SU-DHL-6 (cell line): ENCODE measurements around the gene CHPF2.

Experiments used
- H2AFZ ChIP-seq: fragments of 200-600 bp; sonication (generic); 2 replicates; pipeline ENCODE4 v1.6.1; 2014; ENCODE audit warnings: low read depth, mild to moderate bottlenecking, moderate library complexity, mixed read lengths, antibody characterized with exemption, low read length; ENCODE audit not compliant: severe bottlenecking
- H3F3A ChIP-seq: fragments of 200-600 bp; shearing (Covaris generic); 2 replicates; pipeline ENCODE4 v1.6.0; 2016; ENCODE audit warnings: antibody characterized with exemption, mild to moderate bottlenecking; ENCODE audit not compliant: insufficient read depth
- H3K27ac ChIP-seq: fragments of 200-600 bp; sonication (generic); 2 replicates; pipeline ENCODE4 v1.5.1; 2016; ENCODE audit warnings: low read depth, mild to moderate bottlenecking, low read length, moderate library complexity, mixed read lengths
- H3K27me3 ChIP-seq: fragments of 200-600 bp; sonication (generic), shearing (Covaris generic); 2 replicates; pipeline ENCODE4 v1.6.0; 2014; ENCODE audit warnings: mild to moderate bottlenecking, low read length
- H3K36me3 ChIP-seq: fragments of 200-600 bp; sonication (generic); 2 replicates; pipeline ENCODE4 v1.6.1; 2014; ENCODE audit warnings: mild to moderate bottlenecking, low read length, mixed read lengths
- H3K4me2 ChIP-seq: fragments of 300-600, 200-600 bp; shearing (Covaris generic), sonication (generic); 2 replicates; pipeline ENCODE4 v1.6.0; 2014; ENCODE audit warnings: low read length, low read depth, mild to moderate bottlenecking; ENCODE audit not compliant: poor library complexity, severe bottlenecking
- H3K4me3 ChIP-seq: fragments of 200-600 bp; sonication (generic); 2 replicates; pipeline ENCODE4 v1.5.1; 2014; ENCODE audit warnings: antibody characterized with exemption, low read length, mild to moderate bottlenecking, mixed read lengths; ENCODE audit not compliant: insufficient read depth, poor library complexity, severe bottlenecking
- H3K79me2 ChIP-seq: fragments of 200-600 bp; sonication (generic); 2 replicates; pipeline ENCODE4 v1.6.1; 2014; ENCODE audit warnings: mild to moderate bottlenecking, low read length, moderate library complexity; ENCODE audit not compliant: insufficient read depth
- H3K9ac ChIP-seq: fragments of 200-600 bp; sonication (generic); 2 replicates; pipeline ENCODE4 v1.7.0; 2014; ENCODE audit warnings: mild to moderate bottlenecking, low read length
- H3K9me2 ChIP-seq: fragments of 200-600 bp; sonication (generic); replicated peaks from 2 replicates; pipeline ENCODE4 v1.6.1; 2014; ENCODE audit warnings: low read length; ENCODE audit not compliant: insufficient read depth
- H3K9me3 ChIP-seq: fragments of 200-600 bp; sonication (generic); 2 replicates; pipeline ENCODE4 v1.6.1; 2014; ENCODE audit warnings: low read length, mixed read lengths; ENCODE audit not compliant: insufficient read depth
- H4K20me1 ChIP-seq: fragments of 200-600 bp; sonication (generic); 2 replicates; pipeline ENCODE4 v1.6.1; 2014; ENCODE audit warnings: low read depth, mild to moderate bottlenecking, antibody characterized with exemption, low read length, moderate library complexity, mixed read lengths
- EZH2phosphoT487 ChIP-seq: fragments of 200-600 bp; sonication (generic), shearing (Covaris generic); conservative IDR thresholded peaks from 2 replicates; pipeline ENCODE4 v1.6.1; 2018; ENCODE audit warnings: mild to moderate bottlenecking, antibody characterized with exemption, low read length, moderate library complexity, mixed read lengths
- TF ChIP-seq, protein P1 (sequence below): fragments of 200-600 bp; sonication (generic); IDR thresholded peaks from one replicate; pipeline ENCODE4 v1.5.1; 2017; ENCODE audit warnings: antibody characterized with exemption, mild to moderate bottlenecking, low read length, moderate library complexity; ENCODE audit not compliant: insufficient read depth, poor library complexity, severe bottlenecking

CHPF2 gene

GRCh38 chr7:151269511-151269910 is 37.2 kb downstream of the CHPF2 start:
- Histone ChIP-seq H4K20me1 (no peaks in the 10 kb centered on the region), H3K36me3 (no peaks in the 10 kb centered on the region), H3K9me3 (no peaks in the 10 kb centered on the region), H3K4me3 (no peak overlapping the region), H3K9me2 (no peaks in the 10 kb centered on the region), H3K79me2 (no peaks in the 10 kb centered on the region), H3K27ac (no peak overlapping the region), H2AFZ (no peak overlapping the region), H3K27me3 (no peaks in the 10 kb centered on the region), H3F3A (no peaks in the 10 kb centered on the region), H3K9ac (no peak overlapping the region), H3K4me2 (no peak overlapping the region)
- TF ChIP-seq EZH2phosphoT487, result no peak
- TF ChIP-seq, protein P1, sequence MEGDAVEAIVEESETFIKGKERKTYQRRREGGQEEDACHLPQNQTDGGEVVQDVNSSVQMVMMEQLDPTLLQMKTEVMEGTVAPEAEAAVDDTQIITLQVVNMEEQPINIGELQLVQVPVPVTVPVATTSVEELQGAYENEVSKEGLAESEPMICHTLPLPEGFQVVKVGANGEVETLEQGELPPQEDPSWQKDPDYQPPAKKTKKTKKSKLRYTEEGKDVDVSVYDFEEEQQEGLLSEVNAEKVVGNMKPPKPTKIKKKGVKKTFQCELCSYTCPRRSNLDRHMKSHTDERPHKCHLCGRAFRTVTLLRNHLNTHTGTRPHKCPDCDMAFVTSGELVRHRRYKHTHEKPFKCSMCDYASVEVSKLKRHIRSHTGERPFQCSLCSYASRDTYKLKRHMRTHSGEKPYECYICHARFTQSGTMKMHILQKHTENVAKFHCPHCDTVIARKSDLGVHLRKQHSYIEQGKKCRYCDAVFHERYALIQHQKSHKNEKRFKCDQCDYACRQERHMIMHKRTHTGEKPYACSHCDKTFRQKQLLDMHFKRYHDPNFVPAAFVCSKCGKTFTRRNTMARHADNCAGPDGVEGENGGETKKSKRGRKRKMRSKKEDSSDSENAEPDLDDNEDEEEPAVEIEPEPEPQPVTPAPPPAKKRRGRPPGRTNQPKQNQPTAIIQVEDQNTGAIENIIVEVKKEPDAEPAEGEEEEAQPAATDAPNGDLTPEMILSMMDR, result no peak

- Histone ChIP-seq H3K27me3 (no peaks in the 10 kb centered on the region), H3K27ac (no peak overlapping the region)
Observed at GRCh38 chr7:151271699-151272355, 39.5 kb downstream of the CHPF2 start.

DNA sequence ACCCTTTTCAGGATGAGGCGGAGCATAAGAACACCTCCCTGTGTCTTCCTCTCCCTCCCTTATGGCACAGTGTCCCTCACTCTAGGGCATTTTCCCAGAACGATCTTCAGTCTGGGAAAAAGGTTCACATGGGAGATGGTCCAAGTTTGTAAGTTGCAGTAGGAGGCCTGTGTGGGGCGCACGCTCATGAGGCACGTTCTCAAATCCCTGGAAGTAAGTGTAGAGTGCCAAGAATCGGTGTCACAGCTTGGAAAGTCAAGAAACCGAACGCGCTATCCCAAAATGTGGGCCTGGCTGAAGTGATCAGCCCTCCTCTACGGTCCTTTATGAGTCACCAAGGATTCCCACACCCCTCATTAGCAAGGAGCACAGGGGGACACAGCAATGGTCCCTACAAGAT is 40.1 kb downstream of the CHPF2 start:
- Histone ChIP-seq H3K36me3 (no peaks in the 10 kb centered on the region), H3K9me2 (no peaks in the 10 kb centered on the region), H4K20me1 (no peaks in the 10 kb centered on the region), H3K27me3 (no peaks in the 10 kb centered on the region), H3K9me3 (no peaks in the 10 kb centered on the region), H3K4me2 (no peak overlapping the region), H3K9ac (no peak overlapping the region), H3K27ac (no peak overlapping the region), H3K79me2 (no peaks in the 10 kb centered on the region), H2AFZ (no peak overlapping the region), H3F3A (no peaks in the 10 kb centered on the region), H3K4me3 (no peak overlapping the region)
- TF ChIP-seq EZH2phosphoT487, result no peak
- TF ChIP-seq, protein P1, result no peak

More at GRCh38 chr7:151271699-151272355, 39.5 kb downstream of the CHPF2 start:
- H4K20me1 ChIP-seq, result no peaks in the 10 kb centered on the region
- H2AFZ ChIP-seq, result no peak overlapping the region
- TF ChIP-seq, protein P1, result no peak
- TF ChIP-seq EZH2phosphoT487, result no peak
- no peaks in the 10 kb centered on the region for H3K9me2 ChIP-seq
- no peak overlapping the region for H3K4me2 ChIP-seq
- H3F3A ChIP-seq, result no peaks in the 10 kb centered on the region
- H3K4me3 ChIP-seq, result no peak overlapping the region
- H3K36me3 ChIP-seq, result no peaks in the 10 kb centered on the region
- H3K9ac ChIP-seq, result no peak overlapping the region
- no peaks in the 10 kb centered on the region for H3K9me3 ChIP-seq
- H3K79me2 ChIP-seq, result no peaks in the 10 kb centered on the region
